Daoy (cell line): ENCODE data around the gene MICU2. TPM values are rescaled to one million over a fixed set of nuclear protein-coding genes. Genes with fewer than 3 reads are reported as not detected.
"Not testable (repeated sequence)": the region's sequence is repeated elsewhere in the genome, so short reads cannot be mapped to it uniquely, and the experiment has no call there.

Experiments
- DNase-seq: peaks from one replicate; pipeline ENCODE4 v3.0.0-alpha.2; 2015; ENCODE audit warnings: low read depth
- total RNA-seq: library from RNA; depleted of rRNA; stranded (reverse); fragments of >200 nt; shearing (Covaris generic); gene quantifications from 2 replicates; pipeline ENCODE4 v1.2.3, GENCODE V29; 2014

MICU2 gene
- total RNA-seq, 1 experiment from 2014 or later, result 72.9 TPM

- no peak for DNase-seq
These were observed 9.0 kb downstream of the MICU2 start for GRCh38 chr13:21594715-21595545.

- DNase-seq, result not testable (repeated sequence)
These were observed 13.1 kb downstream of the MICU2 start for GRCh38 chr13:21590665-21591456.

DNA sequence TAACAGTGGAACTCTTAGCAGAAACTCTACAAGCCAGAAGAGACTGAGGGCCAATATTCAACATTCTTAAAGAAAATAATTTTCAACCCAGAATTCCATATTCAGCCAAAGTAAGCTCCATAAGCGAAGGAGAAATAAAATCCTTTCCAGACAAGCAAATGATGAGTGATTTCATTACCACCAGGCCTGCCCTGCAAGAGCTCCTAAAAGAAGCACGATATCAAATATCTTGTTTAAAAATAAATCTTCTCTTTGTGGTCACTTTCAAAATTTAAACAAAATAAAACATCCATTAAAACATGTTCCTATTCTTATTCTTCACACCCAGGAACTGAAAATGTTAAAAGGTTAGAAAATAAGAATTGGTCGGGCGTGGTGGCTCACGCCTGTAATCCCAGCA is 13.7 kb downstream of the MICU2 start:
- DNase-seq, result no peak

GRCh38 chr13:21589510-21589909 is 14.5 kb downstream of the MICU2 start:
- DNase-seq, result not testable (repeated sequence)

DNA sequence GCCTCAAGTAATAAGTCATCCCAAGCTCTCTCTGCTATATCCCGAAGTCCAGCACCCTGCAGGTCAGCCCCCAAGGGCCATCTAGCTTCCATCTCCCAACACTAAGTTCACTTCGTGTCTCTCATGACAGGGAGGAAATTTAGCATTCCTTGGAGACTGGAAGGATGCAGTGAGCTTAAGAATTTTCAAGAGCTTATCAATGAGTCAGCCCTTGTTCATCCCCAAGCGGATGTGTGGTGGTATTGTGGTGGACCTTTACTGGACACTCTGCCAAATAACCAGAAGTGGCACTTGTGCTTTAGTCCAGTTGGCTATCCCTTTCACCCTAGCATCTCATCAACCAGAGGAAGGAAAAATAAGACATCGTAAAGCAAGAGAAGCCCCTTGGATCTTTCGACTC is 15.6 kb downstream of the MICU2 start:
- DNase-seq, result peak; percentile 70

DNA sequence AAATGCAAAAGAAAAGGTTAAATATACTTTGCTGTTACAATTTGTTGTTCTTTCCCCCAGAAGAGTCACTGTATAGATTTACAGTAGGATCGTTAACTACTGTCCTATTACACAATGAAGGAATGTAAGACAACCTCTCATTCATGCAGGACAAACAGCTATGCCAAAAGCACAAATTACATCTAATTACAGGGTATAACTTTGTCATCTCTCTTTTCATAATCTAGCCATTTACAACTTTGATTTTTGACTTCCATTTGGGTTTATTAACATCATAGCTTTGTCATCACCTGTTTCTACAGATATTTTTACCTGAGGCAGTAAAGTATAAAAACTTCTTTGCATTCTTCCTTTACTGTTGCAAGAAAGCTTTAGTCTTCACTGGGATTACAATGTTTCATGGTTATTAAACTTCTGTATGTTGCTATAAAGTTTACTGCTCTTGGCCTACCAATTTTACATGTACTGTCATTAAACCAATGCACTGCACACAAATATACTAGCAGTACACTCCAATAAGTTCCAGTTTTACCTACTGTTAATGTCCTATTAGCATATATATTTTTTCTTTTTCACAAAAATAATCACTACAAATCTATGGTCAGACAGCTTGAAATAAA is 18.9 kb downstream of the MICU2 start:
- no peak for DNase-seq

- DNase-seq, result no peak
These were observed 20.5 kb downstream of the MICU2 start for GRCh38 chr13:21583478-21583877.

DNA sequence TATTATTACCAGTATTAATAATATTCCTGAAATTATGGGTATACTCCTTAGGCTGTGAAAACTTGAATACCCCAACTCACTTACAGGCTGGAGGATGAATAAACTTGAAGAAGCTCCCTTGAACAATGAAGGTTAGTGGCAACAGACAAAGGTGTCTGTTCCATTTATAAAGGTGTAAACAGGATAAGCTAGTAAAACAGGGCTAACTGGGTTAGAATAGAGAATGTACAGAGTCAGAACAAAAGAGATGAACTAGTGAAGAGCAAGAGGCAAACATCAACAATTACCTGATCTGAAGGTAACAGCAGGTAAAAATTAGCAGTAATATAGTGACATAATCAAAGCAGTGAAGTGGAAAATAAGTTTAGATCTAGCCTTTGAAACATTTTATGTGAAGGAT is 23.2 kb downstream of the MICU2 start:
- DNase-seq, result no peak

DNA sequence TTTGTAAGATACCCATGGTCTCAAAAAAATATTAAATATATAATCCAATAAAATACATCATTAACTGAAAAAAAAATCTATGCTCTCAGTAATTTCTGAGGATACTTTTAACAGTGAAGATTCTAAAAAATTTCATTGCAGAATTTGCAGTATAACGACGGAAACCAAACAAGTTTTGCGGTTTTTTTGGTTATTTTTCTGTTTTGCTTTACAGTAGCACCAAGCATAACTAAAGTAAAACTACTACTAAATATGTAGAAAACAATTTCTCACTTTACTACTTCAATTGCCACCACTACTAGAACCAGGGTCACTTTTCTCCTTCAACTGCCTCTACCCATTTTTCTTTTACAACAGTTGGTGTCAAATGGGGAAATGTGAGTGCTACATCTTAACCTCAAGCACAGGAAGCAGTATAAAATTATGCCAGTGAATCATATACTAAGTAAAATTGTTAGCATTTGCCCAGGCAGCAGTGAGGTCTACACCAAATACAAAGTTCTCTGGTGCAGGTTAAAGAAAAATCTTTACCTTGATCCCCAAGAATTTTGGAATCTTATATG is 24.1 kb downstream of the MICU2 start:
- DNase-seq, result no peak

- no peak for DNase-seq
These were observed 25.2 kb downstream of the MICU2 start for GRCh38 chr13:21578748-21579147.

DNA sequence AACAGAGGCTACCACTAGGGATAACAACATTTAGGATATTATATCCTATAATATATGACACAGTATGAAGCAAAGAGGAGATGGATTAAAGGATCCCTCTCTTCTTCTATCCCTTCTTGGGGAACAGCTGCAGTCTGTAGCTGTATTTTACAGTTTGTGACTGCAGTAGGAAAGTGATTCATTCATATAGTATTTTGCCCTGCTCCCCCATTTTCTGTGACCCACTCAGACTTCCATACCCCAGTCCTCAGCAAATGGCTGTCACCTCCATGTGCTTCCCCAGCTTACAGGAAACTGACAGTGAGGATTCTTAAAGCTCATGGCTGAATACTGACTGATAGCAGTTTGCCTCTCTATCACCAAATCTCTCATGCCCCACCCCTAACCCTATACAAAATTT is 27.5 kb downstream of the MICU2 start:
- DNase-seq, result peak; percentile 13

GRCh38 chr13:21573920-21574712 is 29.9 kb downstream of the MICU2 start:
- no peak for DNase-seq

DNA sequence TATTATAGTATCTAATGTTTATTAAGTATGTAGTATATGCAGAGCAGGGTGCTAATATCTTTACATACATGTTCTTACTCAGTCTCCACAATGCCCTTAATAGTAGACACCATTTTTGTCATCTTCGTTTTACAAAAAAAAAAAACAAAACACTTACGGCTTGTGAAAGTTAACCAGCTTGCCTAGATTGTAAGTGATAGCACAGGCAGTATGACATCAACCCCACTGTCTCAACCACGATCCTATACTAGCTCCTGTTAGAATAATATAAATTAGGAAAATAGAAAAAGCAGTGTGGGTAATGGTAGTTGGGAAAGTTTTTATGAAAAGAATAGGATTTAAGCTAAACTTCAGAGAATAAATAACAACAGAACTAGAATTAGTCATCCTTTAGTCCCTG is 34.3 kb downstream of the MICU2 start:
- no peak for DNase-seq

DNA sequence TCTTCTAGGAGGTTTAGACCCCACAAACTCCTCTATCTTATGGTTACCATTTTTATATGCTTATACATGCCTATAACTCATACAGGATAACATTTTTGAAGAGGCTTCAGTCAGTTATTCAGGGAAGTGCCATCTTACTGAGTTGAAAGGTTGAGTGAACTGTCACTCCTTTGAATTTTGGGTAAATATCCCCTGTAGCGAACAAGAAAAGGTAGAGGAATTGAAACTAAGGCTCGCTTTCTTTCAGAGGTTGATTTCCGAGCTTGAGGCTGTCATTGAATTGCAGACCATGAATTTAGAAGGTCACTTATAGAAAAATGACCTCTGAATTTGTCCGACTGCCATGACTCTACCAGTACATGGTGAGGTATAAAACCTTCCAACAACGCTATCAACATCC is 35.1 kb downstream of the MICU2 start:
- DNase-seq, result no peak

DNA sequence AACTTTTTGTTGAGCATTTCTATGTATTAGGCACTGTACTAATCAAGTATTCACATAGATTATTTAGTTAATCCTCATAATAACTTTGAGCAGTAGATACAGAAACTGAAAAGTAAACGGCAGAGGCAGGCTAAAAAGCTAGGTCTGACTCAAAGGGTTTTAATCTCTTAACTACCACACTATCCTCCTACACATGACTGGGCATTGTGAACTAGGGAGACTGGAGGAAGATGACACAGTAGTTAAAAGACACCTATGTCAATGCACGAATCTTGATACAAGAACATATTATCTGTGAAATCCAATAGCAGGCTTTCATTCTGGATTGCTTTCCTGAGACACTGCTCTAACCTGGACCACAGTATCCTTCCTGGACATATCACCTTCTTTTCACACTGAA is 36.3 kb downstream of the MICU2 start:
- DNase-seq, result peak; percentile 4

GRCh38 chr13:21557995-21558394 is 46.0 kb downstream of the MICU2 start:
- no peak for DNase-seq

DNA sequence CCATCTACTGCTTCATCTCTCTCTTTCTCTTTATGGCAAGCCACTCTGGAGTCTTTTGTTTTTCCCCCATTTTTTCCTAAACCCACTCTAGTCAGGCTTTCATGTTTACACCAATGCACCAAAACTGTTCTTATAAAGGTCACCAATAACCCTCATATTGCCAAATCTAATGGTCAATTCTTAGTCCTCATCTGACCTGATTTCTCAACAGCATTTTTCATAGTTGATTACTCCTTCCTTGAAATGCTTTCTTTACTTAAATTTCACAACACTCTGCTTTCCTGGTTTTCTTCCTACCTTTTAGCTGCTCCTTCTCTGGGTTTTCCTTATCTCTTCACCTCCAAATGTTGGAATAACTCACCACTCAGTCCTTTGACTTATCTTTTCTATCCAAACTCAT is 47.9 kb downstream of the MICU2 start:
- DNase-seq, result no peak

DNA sequence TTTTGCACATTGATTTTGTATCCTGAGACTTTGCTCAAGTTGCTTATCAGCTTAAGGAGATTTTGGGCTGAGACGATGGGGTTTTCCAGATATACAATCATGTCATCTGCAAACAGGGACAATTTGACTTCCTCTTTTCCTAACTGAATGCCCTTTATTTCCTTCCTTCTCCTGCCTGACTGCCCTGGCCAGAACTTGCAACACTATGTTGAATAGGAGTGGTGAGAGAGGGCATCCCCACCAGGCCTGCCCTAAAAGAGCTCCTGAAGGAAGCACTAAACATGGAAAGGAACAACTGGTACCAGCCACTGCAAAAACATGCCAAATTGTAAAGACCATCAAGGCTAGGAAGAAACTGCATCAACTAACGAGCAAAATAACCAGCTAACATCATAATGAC is 50.7 kb downstream of the MICU2 start:
- not testable (repeated sequence) for DNase-seq

- no peak for DNase-seq
These were observed 53.1 kb downstream of the MICU2 start for GRCh38 chr13:21550918-21551317.

DNA sequence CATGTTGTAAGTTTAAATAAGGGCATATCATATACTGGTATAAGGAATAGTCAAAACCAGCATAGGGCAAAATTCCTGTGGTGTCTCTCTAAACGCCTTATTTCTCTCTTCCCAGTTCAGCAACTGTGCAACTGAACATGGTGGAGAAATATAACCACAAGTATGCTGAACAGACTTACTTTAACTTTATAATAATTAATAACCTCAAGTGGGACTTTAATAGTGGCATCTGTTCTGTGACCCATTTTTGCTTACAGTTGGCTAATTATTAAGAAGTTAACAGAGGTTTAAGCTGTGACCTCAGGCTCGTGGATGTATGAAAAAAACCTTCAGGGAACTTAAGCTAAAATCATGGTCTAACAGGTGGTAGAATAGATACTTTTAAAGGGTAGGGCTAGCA is 54.3 kb downstream of the MICU2 start:
- DNase-seq, result no peak

DNA sequence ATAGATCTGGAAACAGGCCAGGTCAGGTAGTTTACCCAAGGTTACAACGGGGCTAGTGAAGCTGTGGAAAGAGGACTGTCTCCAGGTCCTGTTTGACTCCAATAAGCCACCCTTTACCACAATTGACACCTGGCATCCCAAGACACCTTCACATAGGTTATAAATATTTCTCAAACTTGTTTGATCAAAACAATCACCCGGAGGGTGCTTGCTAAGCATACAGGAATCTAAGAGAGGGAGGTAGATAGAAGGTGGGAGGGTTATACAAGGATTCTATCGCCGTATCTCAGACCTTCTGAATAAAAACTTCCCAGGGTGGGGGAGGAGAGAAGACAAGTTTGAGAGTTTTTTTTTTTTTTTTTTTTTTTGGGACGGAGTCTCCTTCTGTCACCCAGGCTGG is 55.4 kb downstream of the MICU2 start:
- DNase-seq, result no peak

DNA sequence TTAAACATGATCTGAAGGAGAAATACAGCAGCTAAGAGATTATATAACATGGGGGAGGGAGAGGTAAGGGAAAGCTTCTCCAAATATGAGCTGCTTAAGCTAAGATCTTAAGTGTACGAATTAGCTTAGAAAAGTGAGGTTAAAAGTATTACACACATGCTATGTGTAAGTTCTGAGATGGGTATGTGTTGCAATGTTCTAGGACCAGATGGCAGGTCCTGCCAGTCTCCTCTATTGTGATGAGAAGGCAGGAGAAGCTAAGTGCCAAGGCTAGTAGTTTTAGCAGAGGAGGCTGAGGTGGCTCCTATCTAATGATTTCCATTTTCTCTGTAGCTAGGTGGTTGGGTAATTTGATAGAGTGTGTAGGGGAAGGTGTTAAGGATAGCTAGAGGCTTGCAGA is 57.6 kb downstream of the MICU2 start:
- no peak for DNase-seq
